Measurements from ENCODE around the gene TINCR. TPM values are rescaled to one million over a fixed set of nuclear protein-coding genes. Genes with fewer than 3 reads are reported as not detected.

TINCR gene
- total RNA-seq, 1 donor from 2014 or later: 1.7 TPM

DNA sequence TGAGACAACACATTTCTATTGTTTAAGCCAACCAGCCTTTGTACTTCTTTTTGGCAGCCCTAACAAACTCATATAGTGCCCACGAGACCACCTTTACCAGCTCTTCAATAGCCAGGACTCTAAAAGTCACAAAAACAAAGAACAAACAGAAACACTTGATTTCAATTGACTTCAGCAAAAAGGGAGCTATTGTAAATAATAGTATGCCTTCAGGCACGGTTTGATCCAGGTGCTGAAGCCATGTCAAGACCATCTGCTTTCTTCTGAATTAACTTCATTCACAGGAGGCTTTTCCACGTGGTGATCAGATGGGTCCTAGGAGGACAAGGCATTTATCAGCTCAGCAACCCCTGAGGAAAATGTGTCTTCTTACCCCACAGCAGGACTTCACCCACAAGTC is 53.8 kb downstream of the TINCR start:
- H3K27me3 Mint-ChIP-seq (ENCODE audit: low read depth): peaks cover 2% of the 10 kb centered on the region
- H3K9me3 Mint-ChIP-seq (ENCODE audit: low read depth): peaks cover 15% of the 10 kb centered on the region
- DNase-seq (ENCODE audit: low spot score): no peak
- no peak overlapping the region for H3K4me3 Mint-ChIP-seq (ENCODE audit: unreplicated experiment)
- TF ChIP-seq CTCF (IDR thresholded peaks at IDR 0.05): no peak
- no peak overlapping the region for H3K27ac Mint-ChIP-seq (ENCODE audit: unreplicated experiment)
- H3K4me1 Mint-ChIP-seq (ENCODE audit: low read depth): no peaks in the 10 kb centered on the region
- peaks cover 5% of the 10 kb centered on the region for H3K36me3 Mint-ChIP-seq (ENCODE audit: low read depth)

GRCh38 chr19:5512715-5513114 is 55.0 kb downstream of the TINCR start:
- Mint-ChIP-seq H3K36me3 (ENCODE audit: low read depth) (peaks cover 5% of the 10 kb centered on the region), H3K9me3 (ENCODE audit: low read depth) (peaks cover 15% of the 10 kb centered on the region), H3K27ac (ENCODE audit: unreplicated experiment) (no peak overlapping the region), H3K27me3 (ENCODE audit: low read depth) (peaks cover 2% of the 10 kb centered on the region), H3K4me3 (ENCODE audit: unreplicated experiment) (no peak overlapping the region), H3K4me1 (ENCODE audit: low read depth) (no peaks in the 10 kb centered on the region)
- no peak for TF ChIP-seq CTCF (IDR thresholded peaks at IDR 0.05)
- DNase-seq (ENCODE audit: low spot score): no peak

Other genes with a start within 250 kb of the TINCR start
- 129 to 133 TPM (median 130 TPM) in 3 replicates for gene PTPRS, start 227.1 kb downstream of the TINCR start, total RNA-seq
- gene ZNRF4, start 112.5 kb downstream of the TINCR start, total RNA-seq: not detected in 3 replicates
- 48.2 to 62.7 TPM (median 49.2 TPM) in 3 replicates for gene SAFB2, start 54.8 kb upstream of the TINCR start, total RNA-seq
- gene SAFB, start 55.1 kb upstream of the TINCR start, total RNA-seq: 56.6 to 77.1 TPM (median 58.3 TPM) in 3 replicates
- gene MICOS13, start 112.6 kb upstream of the TINCR start, total RNA-seq: 61.0 to 66.6 TPM (median 65.3 TPM) in 3 replicates
- 7.2 to 9.9 TPM (median 9.9 TPM) in 3 replicates for gene HSD11B1L, start 113.1 kb upstream of the TINCR start, total RNA-seq
- 537 to 578 TPM (median 548 TPM) in 3 replicates for gene RPL36, start 122.3 kb upstream of the TINCR start, total RNA-seq
- 59.1 to 116 TPM (median 116 TPM) in 3 replicates for gene LONP1, start 152.2 kb upstream of the TINCR start, total RNA-seq
- not detected in 3 replicates for gene CATSPERD, start 152.7 kb upstream of the TINCR start, total RNA-seq
- gene PRR22, start 216.8 kb upstream of the TINCR start, total RNA-seq: 1.2 to 1.4 TPM (median 1.3 TPM) in 3 replicates
- gene DUS3L, start 223.2 kb upstream of the TINCR start, total RNA-seq: 14.8 to 19.4 TPM (median 18.4 TPM) in 3 replicates
- 0.54 to 0.77 TPM in 2 of 3 replicates, not detected in the other for gene NRTN, start 237.1 kb upstream of the TINCR start, total RNA-seq